ENCODE measurements around the gene FGFR3. TPM values are rescaled to one million over a fixed set of nuclear protein-coding genes. Genes with fewer than 3 reads are reported as not detected.

FGFR3 gene
- polyA plus RNA-seq, 3 donors, result 59.6 to 73.9 (median 62.8) TPM

- no peak for DNase-seq (ENCODE audit: low read depth in 3 of 3, low spot score in 2 of 3)
Observed at GRCh38 chr4:1813231-1813630, 20.1 kb downstream of the FGFR3 start.

GRCh38 chr4:1813915-1814314 lies 20.8 kb downstream of the FGFR3 start:
- no peak for DNase-seq (ENCODE audit: low read depth in 3 of 3, low spot score in 2 of 3)

GRCh38 chr4:1814453-1814852 lies 21.4 kb downstream of the FGFR3 start:
- DNase-seq (ENCODE audit: low read depth in 3 of 3, low spot score in 2 of 3), result no peak

GRCh38 chr4:1815096-1815996 lies 22.3 kb downstream of the FGFR3 start:
- no peak for DNase-seq (ENCODE audit: low read depth in 3 of 3, low spot score in 2 of 3)

DNA sequence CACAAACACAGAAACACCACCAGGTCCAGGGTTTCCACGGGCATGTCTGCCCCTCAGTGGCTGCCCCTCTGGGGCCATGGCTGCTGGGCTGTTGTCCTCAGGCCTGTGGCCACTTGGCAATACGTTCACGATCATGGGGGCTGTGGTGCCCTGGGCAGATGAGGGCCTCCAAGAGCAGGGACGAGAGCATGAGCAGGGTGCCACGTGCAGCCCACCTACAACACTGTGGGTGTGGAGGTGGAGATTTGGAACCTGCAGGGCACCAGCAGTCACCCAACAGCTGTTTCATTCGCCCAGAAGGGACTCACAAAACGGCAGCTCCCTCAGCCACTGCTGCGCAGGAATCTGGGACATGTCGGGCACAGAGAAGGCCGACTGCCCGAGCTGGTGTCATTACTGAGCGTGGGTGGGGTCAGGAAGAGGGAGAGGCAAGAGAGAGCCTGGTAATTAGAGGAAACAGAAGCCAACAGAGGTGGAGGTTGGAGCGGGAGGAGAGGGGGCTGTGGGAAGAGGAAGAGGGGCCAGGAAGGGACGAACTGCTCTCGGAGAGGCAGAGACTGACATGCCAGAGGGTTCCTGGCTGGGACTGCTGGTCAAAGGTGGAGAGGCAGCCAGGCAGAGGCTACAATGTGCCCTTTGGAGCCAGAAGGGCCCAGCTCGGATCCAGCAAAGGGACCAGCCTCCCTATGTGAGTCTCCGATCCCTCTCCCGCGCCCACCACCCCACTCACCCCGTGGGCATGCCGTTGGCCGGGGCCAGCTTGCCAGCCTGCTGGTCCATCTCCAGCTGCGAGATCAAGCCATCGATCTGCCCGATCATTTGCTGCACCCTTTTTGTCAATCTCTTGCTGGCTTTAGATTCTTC lies 23.1 kb downstream of the FGFR3 start:
- DNase-seq (ENCODE audit: low read depth in 3 of 3, low spot score in 2 of 3), result no peak

GRCh38 chr4:1819284-1819683 lies 26.2 kb downstream of the FGFR3 start:
- DNase-seq (ENCODE audit: low read depth in 3 of 3, low spot score in 2 of 3), result no peak

GRCh38 chr4:1819816-1820215 lies 26.7 kb downstream of the FGFR3 start:
- DNase-seq (ENCODE audit: low read depth in 3 of 3, low spot score in 2 of 3), result no peak

- DNase-seq (ENCODE audit: low read depth in 3 of 3, low spot score in 2 of 3), result no peak
Observed at GRCh38 chr4:1821679-1822567, 28.8 kb downstream of the FGFR3 start.

DNA sequence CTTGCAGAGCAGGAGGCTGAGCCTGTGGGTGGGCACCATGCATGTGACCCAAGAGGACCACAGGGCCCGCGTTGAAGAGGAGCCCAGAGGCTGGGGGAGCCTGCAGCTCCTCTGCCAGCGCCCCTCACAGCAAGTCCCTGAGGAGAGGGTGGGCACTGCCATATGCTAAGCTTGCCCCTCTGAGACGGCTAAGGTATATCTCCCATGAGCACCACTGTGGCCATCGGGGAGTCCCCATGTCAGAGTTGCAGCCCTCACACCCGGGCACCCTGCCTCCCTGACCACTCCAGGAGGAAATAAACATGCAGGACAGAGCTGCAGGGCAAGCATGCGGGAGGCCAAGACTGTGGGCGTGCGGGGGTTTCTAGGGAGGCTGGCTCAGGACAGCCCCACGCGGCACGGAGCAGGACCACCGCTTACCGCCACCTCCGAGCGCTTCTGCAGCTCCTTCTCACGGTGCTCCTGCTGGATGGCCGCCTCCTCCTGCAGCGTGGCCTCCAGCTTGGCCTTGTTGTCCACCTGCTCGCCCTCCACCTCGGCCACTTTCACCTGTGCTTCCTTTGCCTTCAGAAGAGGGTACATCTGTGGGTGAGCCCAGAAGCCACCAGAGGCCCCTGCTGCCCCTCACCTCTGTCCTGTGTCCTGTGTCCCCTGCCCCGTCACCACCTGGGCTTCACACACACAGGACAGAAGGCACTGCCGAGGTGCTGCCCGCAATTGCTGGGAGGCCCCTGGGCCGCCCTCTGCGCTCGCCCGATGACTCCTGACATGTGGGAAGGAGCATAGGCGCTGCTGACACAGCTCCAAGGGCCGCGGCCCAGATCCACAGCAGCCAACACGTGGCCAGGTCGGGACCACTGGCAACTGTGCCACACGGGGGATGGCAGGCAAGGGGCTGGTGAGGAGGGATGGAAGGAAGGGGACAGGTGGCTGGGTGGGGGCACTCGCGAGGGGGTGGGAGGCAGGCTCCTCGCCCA lies 29.8 kb downstream of the FGFR3 start:
- no peak for DNase-seq (ENCODE audit: low read depth in 3 of 3, low spot score in 2 of 3)

DNA sequence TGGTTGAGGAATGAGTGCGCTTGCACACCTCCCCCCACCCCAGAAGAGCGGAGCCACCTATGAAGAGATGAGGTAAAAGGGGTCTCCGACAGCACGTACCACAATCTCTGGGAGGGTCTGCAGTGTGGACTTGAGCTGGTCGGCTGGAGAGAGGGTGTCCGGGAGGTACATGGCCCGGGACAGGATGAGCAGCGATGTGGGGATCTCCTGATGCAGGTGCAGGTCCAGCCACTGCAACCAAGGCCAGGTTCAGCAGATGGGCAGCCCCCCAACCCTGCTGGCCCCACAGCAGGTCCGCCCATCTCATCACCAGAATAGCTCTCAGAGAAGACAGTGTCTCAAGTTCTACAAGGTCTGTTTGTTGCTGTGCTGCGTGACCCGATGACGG lies 30.4 kb downstream of the FGFR3 start:
- no peak for DNase-seq (ENCODE audit: low read depth in 3 of 3, low spot score in 2 of 3)

GRCh38 chr4:1824746-1825145 lies 31.7 kb downstream of the FGFR3 start:
- no peak for DNase-seq (ENCODE audit: low read depth in 3 of 3, low spot score in 2 of 3)

GRCh38 chr4:1825326-1825725 lies 32.2 kb downstream of the FGFR3 start:
- DNase-seq (ENCODE audit: low read depth in 3 of 3, low spot score in 2 of 3), result no peak

GRCh38 chr4:1826531-1827350 lies 33.6 kb downstream of the FGFR3 start:
- DNase-seq (ENCODE audit: low read depth in 3 of 3, low spot score in 2 of 3), result no peak

DNA sequence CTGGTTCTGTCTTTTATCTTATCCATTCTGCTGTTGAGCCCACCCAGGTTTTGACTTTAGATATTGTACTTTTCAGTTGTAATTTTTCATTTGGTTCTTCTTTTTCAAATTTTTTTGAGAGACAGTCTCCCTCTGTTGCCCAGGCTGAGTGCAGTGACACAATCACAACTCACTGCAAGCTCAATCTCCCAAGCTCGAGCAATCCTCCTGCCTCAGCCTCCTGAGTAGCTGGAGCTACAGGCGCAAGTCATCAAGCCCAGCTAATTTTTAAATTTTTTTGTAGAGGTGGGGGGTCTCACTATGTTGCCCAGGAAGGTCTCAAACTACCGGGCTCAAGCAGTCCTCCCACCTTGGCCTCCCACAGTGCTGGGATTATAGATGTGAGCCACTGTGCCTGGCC lies 37.1 kb downstream of the FGFR3 start:
- no peak for DNase-seq (ENCODE audit: low read depth in 3 of 3, low spot score in 2 of 3)

DNA sequence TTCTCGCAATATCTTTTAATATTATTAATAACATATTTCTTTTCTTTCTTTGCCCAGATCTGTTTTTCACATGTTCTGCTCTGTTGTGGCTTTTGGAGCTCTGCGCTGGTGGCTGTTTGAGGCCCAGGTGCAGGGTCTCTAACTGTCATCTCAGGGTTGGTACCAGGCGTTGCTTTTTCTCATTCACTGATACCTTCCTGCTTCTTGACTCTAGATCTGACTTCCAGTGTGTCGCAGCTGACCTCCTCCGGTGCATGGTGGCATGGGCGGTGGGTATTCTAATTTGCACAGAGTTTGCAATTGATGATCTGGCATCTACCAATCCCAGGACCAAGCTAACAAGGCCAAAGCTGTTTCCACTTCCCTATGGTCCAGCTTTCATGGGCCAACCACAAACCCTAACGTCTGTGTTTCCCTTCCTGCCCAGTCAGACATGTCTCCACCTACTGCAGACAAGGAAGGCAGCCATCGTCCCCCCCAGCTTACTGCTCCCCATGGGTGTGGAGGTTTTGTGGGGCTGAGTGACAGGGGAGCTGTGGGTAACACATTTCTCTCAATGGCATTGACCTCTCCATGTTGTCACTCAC lies 37.6 kb downstream of the FGFR3 start:
- DNase-seq (ENCODE audit: low read depth in 3 of 3, low spot score in 2 of 3), result no peak

GRCh38 chr4:1831331-1831730 lies 38.2 kb downstream of the FGFR3 start:
- no peak for DNase-seq (ENCODE audit: low read depth in 3 of 3, low spot score in 2 of 3)

- DNase-seq (ENCODE audit: low read depth in 3 of 3, low spot score in 2 of 3), result no peak
Observed at GRCh38 chr4:1832690-1833089, 39.6 kb downstream of the FGFR3 start.

DNA sequence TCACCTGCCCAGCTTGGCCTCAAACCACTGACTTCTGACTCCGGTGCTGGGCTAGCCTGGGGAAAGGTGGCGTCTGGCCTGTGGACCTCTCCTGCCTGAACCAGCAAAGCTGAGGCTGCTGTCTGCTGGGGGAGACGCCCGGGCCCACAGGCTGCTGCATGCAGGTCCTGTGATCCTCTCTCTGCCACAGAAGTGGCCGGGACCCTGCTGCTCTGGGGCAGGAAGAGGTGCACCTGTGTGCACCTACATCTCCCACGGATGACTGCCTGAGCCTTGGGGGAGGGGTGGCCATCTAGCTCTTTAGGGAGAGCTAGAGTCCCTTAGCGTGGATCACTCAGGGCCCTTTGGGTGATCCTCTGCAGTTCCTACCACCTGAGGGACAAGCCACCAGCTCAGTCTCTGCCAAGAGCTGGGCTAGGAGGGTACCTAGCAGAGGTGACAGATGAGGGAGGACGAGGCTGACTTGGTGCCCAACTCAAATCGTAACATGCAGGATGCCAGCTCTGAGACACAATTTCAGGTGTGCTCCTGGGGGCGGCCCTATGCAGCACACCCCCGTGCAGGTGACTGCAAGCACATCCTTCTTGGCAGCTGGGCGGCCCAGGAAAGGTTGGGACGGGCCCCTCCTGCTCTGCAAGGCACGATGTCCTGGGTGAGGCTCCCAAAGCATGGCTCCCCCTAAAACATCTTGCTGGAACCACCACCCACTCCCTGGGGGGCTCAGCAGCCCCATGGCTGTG lies 40.4 kb downstream of the FGFR3 start:
- no peak for DNase-seq (ENCODE audit: low read depth in 3 of 3, low spot score in 2 of 3)
